Measurements from ENCODE around the gene ARHGAP23.

- TF ChIP-seq EP300 (IDR thresholded peaks at IDR 0.05; ENCODE audit: borderline replicate concordance) (no peak), CREB1 (IDR thresholded peaks at IDR 0.05; ENCODE audit: low read depth) (no peak), TCF12 (IDR thresholded peaks at IDR 0.05; ENCODE audit: low read depth) (no peak), ZBTB7A (IDR thresholded peaks at IDR 0.05; ENCODE audit: low read depth) (no peak), REST (IDR thresholded peaks at IDR 0.05; ENCODE audit: low read depth) (no peak), RAD21 (IDR thresholded peaks at IDR 0.05; ENCODE audit: low read depth) (no peak), CEBPB (IDR thresholded peaks at IDR 0.05) (no peak), MAX (IDR thresholded peaks at IDR 0.05) (no peak), USF1 (IDR thresholded peaks at IDR 0.05) (no peak), NFIC (IDR thresholded peaks at IDR 0.05) (no peak)
Measured at GRCh38 chr17:38467491-38467890, 39.2 kb downstream of the ARHGAP23 start.
